GM12875 (cell line): ENCODE data around the gene PCGF2.
A peak's percentile ranks its signal among the peaks of the same experiment; 100 is the strongest.

Experiments
- H3K4me3 ChIP-seq: one replicate; pipeline ENCODE4 v1.5.1; 2011; ENCODE audit warnings: low read depth, low read length, control low read depth
- CTCF ChIP-seq: IDR thresholded peaks from 2 replicates; pipeline ENCODE4 v1.5.1; 2011; ENCODE audit warnings: low read depth, mild to moderate bottlenecking, control low read depth, inconsistent platforms, low read length, moderate library complexity, borderline replicate concordance; ENCODE audit not compliant: insufficient read depth

The PCGF2 gene

GRCh38 chr17:38710604-38710962, 37.6 kb downstream of the PCGF2 start:
- TF ChIP-seq CTCF, result no peak
- no peak overlapping the region for H3K4me3 ChIP-seq

- no peak overlapping the region for H3K4me3 ChIP-seq
- TF ChIP-seq CTCF, result no peak
These were observed 38.1 kb downstream of the PCGF2 start for GRCh38 chr17:38709864-38710603.

GRCh38 chr17:38709104-38709820, 38.9 kb downstream of the PCGF2 start:
- H3K4me3 ChIP-seq, result no peak overlapping the region
- TF ChIP-seq CTCF, result no peak

- no peak for TF ChIP-seq CTCF
- H3K4me3 ChIP-seq, result no peak overlapping the region
These were observed 40.3 kb downstream of the PCGF2 start for GRCh38 chr17:38707678-38708351.

GRCh38 chr17:38706505-38707216, 41.5 kb downstream of the PCGF2 start:
- TF ChIP-seq CTCF, result no peak
- peak overlapping the region; percentile 56 for H3K4me3 ChIP-seq

- peak overlapping the region; percentile 56 for H3K4me3 ChIP-seq
- TF ChIP-seq CTCF, result no peak
These were observed 42.2 kb downstream of the PCGF2 start for GRCh38 chr17:38705803-38706504.
